ENCODE measurements around the gene TMEM132D.

DNA sequence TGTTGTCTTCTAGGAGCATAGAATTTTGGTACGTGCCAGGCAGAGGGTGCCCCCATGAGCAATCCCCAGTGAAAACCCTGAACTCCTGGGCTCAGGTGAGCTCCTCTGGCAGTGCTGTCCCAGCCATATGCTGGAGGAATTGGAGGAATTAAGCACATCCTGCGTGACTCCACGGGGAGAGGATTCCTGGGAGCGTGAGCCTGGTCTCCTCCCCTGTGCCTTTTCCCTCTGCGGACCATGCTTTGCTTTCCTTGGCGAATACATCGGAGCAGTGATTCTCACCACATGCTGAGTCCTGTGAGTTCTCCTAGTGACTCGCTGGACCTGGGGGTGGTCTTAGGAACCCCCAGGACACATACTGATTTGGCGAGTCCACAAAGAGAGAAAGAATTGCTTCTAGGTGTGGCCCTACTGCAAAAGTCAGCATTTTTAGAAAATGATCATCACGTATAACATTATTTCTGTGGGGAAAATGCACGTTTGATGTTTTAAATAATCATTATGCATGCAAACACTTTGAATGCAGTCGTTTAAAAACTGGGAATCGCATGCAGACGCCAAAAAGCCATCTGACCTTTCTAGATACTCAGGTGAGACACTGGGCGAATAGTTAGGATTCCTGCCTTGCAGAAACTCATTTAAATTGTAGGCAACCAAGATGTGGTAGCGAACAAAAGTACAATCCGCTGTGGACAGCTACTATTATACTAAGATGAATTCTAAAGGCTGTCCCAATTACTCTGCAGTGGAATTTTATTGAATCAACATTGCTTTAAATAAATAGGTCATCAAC is 370.9 kb downstream of the TMEM132D start:
- TF ChIP-seq, protein P1, sequence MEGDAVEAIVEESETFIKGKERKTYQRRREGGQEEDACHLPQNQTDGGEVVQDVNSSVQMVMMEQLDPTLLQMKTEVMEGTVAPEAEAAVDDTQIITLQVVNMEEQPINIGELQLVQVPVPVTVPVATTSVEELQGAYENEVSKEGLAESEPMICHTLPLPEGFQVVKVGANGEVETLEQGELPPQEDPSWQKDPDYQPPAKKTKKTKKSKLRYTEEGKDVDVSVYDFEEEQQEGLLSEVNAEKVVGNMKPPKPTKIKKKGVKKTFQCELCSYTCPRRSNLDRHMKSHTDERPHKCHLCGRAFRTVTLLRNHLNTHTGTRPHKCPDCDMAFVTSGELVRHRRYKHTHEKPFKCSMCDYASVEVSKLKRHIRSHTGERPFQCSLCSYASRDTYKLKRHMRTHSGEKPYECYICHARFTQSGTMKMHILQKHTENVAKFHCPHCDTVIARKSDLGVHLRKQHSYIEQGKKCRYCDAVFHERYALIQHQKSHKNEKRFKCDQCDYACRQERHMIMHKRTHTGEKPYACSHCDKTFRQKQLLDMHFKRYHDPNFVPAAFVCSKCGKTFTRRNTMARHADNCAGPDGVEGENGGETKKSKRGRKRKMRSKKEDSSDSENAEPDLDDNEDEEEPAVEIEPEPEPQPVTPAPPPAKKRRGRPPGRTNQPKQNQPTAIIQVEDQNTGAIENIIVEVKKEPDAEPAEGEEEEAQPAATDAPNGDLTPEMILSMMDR (IDR thresholded peaks at IDR 0.05), result no peak
- TF ChIP-seq EP300 (IDR thresholded peaks at IDR 0.05), result no peak
